DMS53 treated with DMSO at 0.1 percent for 48 hours (cell line): Measurements from ENCODE around the gene MALRD1.

Source experiments
- DNase-seq: peaks from one replicate; lab custom pipeline; 2025; ENCODE audit not compliant: unreplicated experiment; lab: John Stamatoyannopoulos, UW

The MALRD1 gene

GRCh38 chr10:19221216-19221615, 172.6 kb downstream of the MALRD1 start:
- no peak for DNase-seq

- no peak for DNase-seq
These were observed 177.4 kb downstream of the MALRD1 start for GRCh38 chr10:19226025-19226424.

- no peak for DNase-seq
These were observed 182.4 kb downstream of the MALRD1 start for GRCh38 chr10:19231034-19231433.

- DNase-seq, result no peak
These were observed 197.5 kb downstream of the MALRD1 start for GRCh38 chr10:19245889-19246752.

- DNase-seq, result no peak
These were observed 199.2 kb downstream of the MALRD1 start for GRCh38 chr10:19247843-19248242.

GRCh38 chr10:19250546-19250945, 201.9 kb downstream of the MALRD1 start:
- DNase-seq, result no peak

GRCh38 chr10:19252531-19252930, 203.9 kb downstream of the MALRD1 start:
- no peak for DNase-seq

GRCh38 chr10:19256331-19256730, 207.7 kb downstream of the MALRD1 start:
- no peak for DNase-seq

- DNase-seq, result no peak
These were observed 214.7 kb downstream of the MALRD1 start for GRCh38 chr10:19263262-19263661.

- no peak for DNase-seq
These were observed 234.7 kb downstream of the MALRD1 start for GRCh38 chr10:19283285-19283684.

- no peak for DNase-seq
These were observed 235.2 kb downstream of the MALRD1 start for GRCh38 chr10:19283786-19284185.

- DNase-seq, result no peak
These were observed 242.2 kb downstream of the MALRD1 start for GRCh38 chr10:19290770-19291169.

GRCh38 chr10:19294233-19294632, 245.6 kb downstream of the MALRD1 start:
- DNase-seq, result no peak

- no peak for DNase-seq
These were observed 251.0 kb downstream of the MALRD1 start for GRCh38 chr10:19299645-19300044.

GRCh38 chr10:19302117-19302516, 253.5 kb downstream of the MALRD1 start:
- DNase-seq, result peak; percentile 37

GRCh38 chr10:19310066-19310465, 261.5 kb downstream of the MALRD1 start:
- DNase-seq, result no peak

GRCh38 chr10:19316204-19316870, 267.7 kb downstream of the MALRD1 start:
- no peak for DNase-seq

GRCh38 chr10:19317952-19318351, 269.4 kb downstream of the MALRD1 start:
- no peak for DNase-seq

- DNase-seq, result no peak
These were observed 277.0 kb downstream of the MALRD1 start for GRCh38 chr10:19325581-19325980.

- DNase-seq, result no peak
These were observed 280.0 kb downstream of the MALRD1 start for GRCh38 chr10:19328582-19328981.

- DNase-seq, result no peak
These were observed 280.9 kb downstream of the MALRD1 start for GRCh38 chr10:19329475-19329874.

GRCh38 chr10:19332304-19332703, 283.7 kb downstream of the MALRD1 start:
- no peak for DNase-seq
